ENCODE data around the gene JPH3. TPM values are rescaled to one million over a fixed set of nuclear protein-coding genes. Genes with fewer than 3 reads are reported as not detected.
"Not testable (repeated sequence)": the region's sequence is repeated elsewhere in the genome, so short reads cannot be mapped to it uniquely, and the experiment has no call there.

JPH3 gene
- total RNA-seq, 6 experiments from 2014 or later: 0.07 to 0.12 TPM; not detected in 4

GRCh38 chr16:87715658-87716057 lies 113.3 kb downstream of the JPH3 start:
- Histone ChIP-seq H3K27ac (no peak overlapping the region), H3K4me1 (no peaks in the 10 kb centered on the region), H3K9me3 (no peaks in the 10 kb centered on the region), H3K4me3 (no peak overlapping the region), H3K36me3 (peaks cover 0 to 2% (median 0%) of the 10 kb centered on the region in 4 donors), H3K27me3 (no peaks in the 10 kb centered on the region)
- WGBS (ENCODE audit: insufficient coverage, low coverage, low lambda C conversion rate, missing lambda C conversion rate): 97% methylated on average over 4 of the region's 12 CpGs
- ATAC-seq (no peak), DNase-seq (no peak)
- intact Hi-C loops (cut with DNase I): no loop called here
- TF ChIP-seq CTCF (IDR thresholded peaks at IDR 0.05): no peak
- TF ChIP-seq POLR2A (IDR thresholded peaks at IDR 0.05): no peak

GRCh38 chr16:87718831-87719230 lies 116.5 kb downstream of the JPH3 start:
- H3K4me3 ChIP-seq; H3K36me3 ChIP-seq; H3K27ac ChIP-seq; H3K9me3 ChIP-seq; H3K27me3 ChIP-seq; DNase-seq; intact Hi-C loops (cut with DNase I); H3K4me1 ChIP-seq; ATAC-seq: not testable (repeated sequence)
- 84% methylated on average over 8 of the region's 28 CpGs for WGBS (ENCODE audit: insufficient coverage, low coverage, low lambda C conversion rate, missing lambda C conversion rate)

GRCh38 chr16:87720446-87720845 lies 118.1 kb downstream of the JPH3 start:
- TF ChIP-seq CTCF (IDR thresholded peaks at IDR 0.05) (no peak), POLR2A (IDR thresholded peaks at IDR 0.05) (no peak)
- Histone ChIP-seq H3K27ac (no peak overlapping the region), H3K27me3 (no peaks in the 10 kb centered on the region), H3K9me3 (no peaks in the 10 kb centered on the region), H3K4me1 (no peaks in the 10 kb centered on the region), H3K4me3 (no peak overlapping the region), H3K36me3 (no peaks in the 10 kb centered on the region)
- ATAC-seq: no peak
- no peak for DNase-seq
- 100% methylated on average over 7 of the region's 24 CpGs for WGBS (ENCODE audit: insufficient coverage, low coverage, low lambda C conversion rate, missing lambda C conversion rate)
- intact Hi-C loops (cut with DNase I): no loop called here

GRCh38 chr16:87721622-87722585 lies 119.6 kb downstream of the JPH3 start:
- H3K9me3 ChIP-seq: no peaks in the 10 kb centered on the region
- peaks cover 0 to 3% (median 0%) of the 10 kb centered on the region in 4 donors for H3K36me3 ChIP-seq
- WGBS (ENCODE audit: insufficient coverage, low coverage, low lambda C conversion rate, missing lambda C conversion rate): 75% methylated on average over 4 of the region's 33 CpGs
- no peaks in the 10 kb centered on the region for H3K27me3 ChIP-seq
- no peaks in the 10 kb centered on the region for H3K4me1 ChIP-seq
- H3K4me3 ChIP-seq: no peak overlapping the region
- intact Hi-C loops (cut with DNase I): no loop called here
- DNase-seq: no peak
- no peak for ATAC-seq
- H3K27ac ChIP-seq: no peak overlapping the region
- TF ChIP-seq POLR2A (IDR thresholded peaks at IDR 0.05) (no peak), CTCF (IDR thresholded peaks at IDR 0.05) (no peak)

GRCh38 chr16:87722590-87723225 lies 120.4 kb downstream of the JPH3 start:
- TF ChIP-seq CTCF (IDR thresholded peaks at IDR 0.05): no peak
- no peak for TF ChIP-seq POLR2A (IDR thresholded peaks at IDR 0.05)
- Histone ChIP-seq H3K36me3 (peaks cover 0 to 3% (median 0%) of the 10 kb centered on the region in 4 donors), H3K4me3 (no peak overlapping the region), H3K27ac (no peak overlapping the region), H3K27me3 (no peaks in the 10 kb centered on the region), H3K9me3 (no peaks in the 10 kb centered on the region), H3K4me1 (no peaks in the 10 kb centered on the region)
- WGBS (ENCODE audit: insufficient coverage, low coverage, low lambda C conversion rate, missing lambda C conversion rate): 97% methylated on average over 6 of the region's 19 CpGs
- ATAC-seq: peak in 1 of 4 donors; percentile 31
- intact Hi-C loops (cut with DNase I): no loop called here
- no peak for DNase-seq
